Amniotic stem cell (primary cell): ENCODE results near the gene RALGAPA2.

ENCODE experiments used
- DNase-seq: peaks from one replicate; lab custom pipeline; 2025; lab: John Stamatoyannopoulos, UW

Gene RALGAPA2

GRCh38 chr20:20712474-20713243 is at the start of gene RALGAPA2:
Gene RALGAPA2 (minus strand): TSS chr20:20712644. CDS start chr20:20712480, 164 bp downstream.
- peak; percentile 98 for DNase-seq

- no peak for DNase-seq
Observed at GRCh38 chr20:20761301-20761700, 48.9 kb upstream of the RALGAPA2 start.

- DNase-seq, result no peak
Observed at GRCh38 chr20:20759132-20759531, 46.7 kb upstream of the RALGAPA2 start.

- DNase-seq, result no peak
Observed at GRCh38 chr20:20755674-20756319, 43.4 kb upstream of the RALGAPA2 start.

- DNase-seq, result no peak
Observed at GRCh38 chr20:20755231-20755630, 42.8 kb upstream of the RALGAPA2 start.

- no peak for DNase-seq
Observed at GRCh38 chr20:20754714-20755113, 42.3 kb upstream of the RALGAPA2 start.

- no peak for DNase-seq
Observed at GRCh38 chr20:20752712-20753111, 40.3 kb upstream of the RALGAPA2 start.

GRCh38 chr20:20747298-20747697 is 34.9 kb upstream of the RALGAPA2 start:
- DNase-seq, result no peak

GRCh38 chr20:20744170-20744725 is 31.8 kb upstream of the RALGAPA2 start:
- DNase-seq, result no peak

GRCh38 chr20:20743511-20744169 is 31.2 kb upstream of the RALGAPA2 start:
- no peak for DNase-seq

- DNase-seq, result no peak
Observed at GRCh38 chr20:20741087-20742045, 28.9 kb upstream of the RALGAPA2 start.

GRCh38 chr20:20740541-20740940 is 28.1 kb upstream of the RALGAPA2 start:
- DNase-seq, result no peak

- no peak for DNase-seq
Observed at GRCh38 chr20:20737158-20737557, 24.7 kb upstream of the RALGAPA2 start.

GRCh38 chr20:20736303-20736702 is 23.9 kb upstream of the RALGAPA2 start:
- no peak for DNase-seq

- DNase-seq, result no peak
Observed at GRCh38 chr20:20734475-20734948, 22.1 kb upstream of the RALGAPA2 start.

GRCh38 chr20:20733943-20734342 is 21.5 kb upstream of the RALGAPA2 start:
- DNase-seq, result no peak

GRCh38 chr20:20732641-20733040 is 20.2 kb upstream of the RALGAPA2 start:
- DNase-seq, result no peak

- no peak for DNase-seq
Observed at GRCh38 chr20:20731945-20732296, 19.5 kb upstream of the RALGAPA2 start.

GRCh38 chr20:20731000-20731944 is 18.8 kb upstream of the RALGAPA2 start:
- no peak for DNase-seq

- DNase-seq, result no peak
Observed at GRCh38 chr20:20729563-20729962, 17.1 kb upstream of the RALGAPA2 start.
